ENCODE data around the gene ITIH1.
A peak's percentile ranks its signal among the peaks of the same experiment; 100 is the strongest.
"Not testable (repeated sequence)": the region's sequence is repeated elsewhere in the genome, so short reads cannot be mapped to it uniquely, and the experiment has no call there.

ITIH1 gene

GRCh38 chr3:52769786-52770455 lies 7.5 kb upstream of the ITIH1 start:
- peaks cover 24% of the 10 kb centered on the region for H3K36me3 Mint-ChIP-seq (ENCODE audit: insufficient read depth)
- no peak for ATAC-seq (replicated peaks)
- no peaks in the 10 kb centered on the region for H3K27me3 Mint-ChIP-seq
- H3K27ac Mint-ChIP-seq, result peak overlapping the region; percentile 1 to 96
- no peak for DNase-seq
- H3K9me3 Mint-ChIP-seq, result no peaks in the 10 kb centered on the region
- peak overlapping the region; percentile 70 to 85 for H3K4me3 Mint-ChIP-seq
- peaks cover 18 to 21% of the 10 kb centered on the region in 2 donors for H3K4me1 Mint-ChIP-seq (ENCODE audit: low read depth in 2 of 2)

- peak; percentile 64 to 73 (median 73) for DNase-seq
- peaks cover 18% of the 10 kb centered on the region for H3K36me3 Mint-ChIP-seq (ENCODE audit: insufficient read depth)
These were observed 6.7 kb upstream of the ITIH1 start, which contains the start of gene NEK4 for GRCh38 chr3:52770496-52771333. Gene NEK4, minus strand, starts transcription at chr3:52770940. Its CDS starts 194 bp downstream, at chr3:52770746.

GRCh38 chr3:52771334-52771681 lies 6.1 kb upstream of the ITIH1 start:
- Mint-ChIP-seq H3K27me3 (no peaks in the 10 kb centered on the region), H3K4me3 (peak overlapping the region; percentile 70 to 85), H3K36me3 (ENCODE audit: insufficient read depth) (peaks cover 17% of the 10 kb centered on the region)

More at GRCh38 chr3:52770496-52771333, 6.7 kb upstream of the ITIH1 start, which contains the start of gene NEK4:
- H3K4me1 Mint-ChIP-seq (ENCODE audit: low read depth in 2 of 2), result peaks cover 18 to 21% of the 10 kb centered on the region in 2 donors
- peak within 1 kb of the TSS; percentile 91 to 96 for H3K27ac Mint-ChIP-seq
- H3K9me3 Mint-ChIP-seq, result no peaks in the 10 kb centered on the region
- H3K27me3 Mint-ChIP-seq, result no peaks in the 10 kb centered on the region
- peak; percentile 92 for ATAC-seq (replicated peaks)
- peak within 1 kb of the TSS; percentile 70 to 85 for H3K4me3 Mint-ChIP-seq

GRCh38 chr3:52771702-52772101 lies 5.7 kb upstream of the ITIH1 start:
- peaks cover 14% of the 10 kb centered on the region for H3K36me3 Mint-ChIP-seq (ENCODE audit: insufficient read depth)
- ATAC-seq (replicated peaks) (no peak), DNase-seq (no peak)
- no peaks in the 10 kb centered on the region for H3K27me3 Mint-ChIP-seq
- H3K27ac Mint-ChIP-seq, result peak overlapping the region; percentile 91 to 96
- peak overlapping the region; percentile 70 to 85 for H3K4me3 Mint-ChIP-seq
- no peaks in the 10 kb centered on the region for H3K9me3 Mint-ChIP-seq
- peaks cover 18 to 21% of the 10 kb centered on the region in 2 donors for H3K4me1 Mint-ChIP-seq (ENCODE audit: low read depth in 2 of 2)

More at GRCh38 chr3:52771334-52771681, 6.1 kb upstream of the ITIH1 start:
- DNase-seq, result no peak
- peak overlapping the region; percentile 91 to 96 for H3K27ac Mint-ChIP-seq
- H3K4me1 Mint-ChIP-seq (ENCODE audit: low read depth in 2 of 2), result peaks cover 18 to 21% of the 10 kb centered on the region in 2 donors
- H3K9me3 Mint-ChIP-seq, result no peaks in the 10 kb centered on the region
- ATAC-seq (replicated peaks), result peak; percentile 13

- Mint-ChIP-seq H3K36me3 (ENCODE audit: insufficient read depth) (peaks cover 3% of the 10 kb centered on the region), H3K27ac (peak overlapping the region in 1 of 2 donors; percentile 42), H3K4me1 (ENCODE audit: low read depth in 2 of 2) (peaks cover 18 to 21% of the 10 kb centered on the region in 2 donors), H3K4me3 (no peak overlapping the region), H3K9me3 (no peaks in the 10 kb centered on the region), H3K27me3 (peaks cover 0 to 7% of the 10 kb centered on the region in 2 donors)
- ATAC-seq (replicated peaks) (no peak), DNase-seq (no peak)
These were observed 3.9 kb upstream of the ITIH1 start for GRCh38 chr3:52773361-52774065.

GRCh38 chr3:52774066-52774713 lies 3.2 kb upstream of the ITIH1 start:
- Mint-ChIP-seq H3K9me3 (no peaks in the 10 kb centered on the region), H3K36me3 (ENCODE audit: insufficient read depth) (peaks cover 3% of the 10 kb centered on the region), H3K27ac (peak overlapping the region in 1 of 2 donors; percentile 42), H3K4me3 (no peak overlapping the region), H3K27me3 (peaks cover 0 to 10% of the 10 kb centered on the region in 2 donors), H3K4me1 (ENCODE audit: low read depth in 2 of 2) (peaks cover 17 to 21% of the 10 kb centered on the region in 2 donors)
- ATAC-seq (replicated peaks) (no peak), DNase-seq (no peak)

GRCh38 chr3:52774901-52775864 lies 2.2 kb upstream of the ITIH1 start:
- no peaks in the 10 kb centered on the region for H3K9me3 Mint-ChIP-seq
- DNase-seq, result no peak
- ATAC-seq (replicated peaks), result no peak
- no peak overlapping the region for H3K4me3 Mint-ChIP-seq
- H3K27me3 Mint-ChIP-seq, result peaks cover 0 to 10% of the 10 kb centered on the region in 2 donors
- H3K4me1 Mint-ChIP-seq (ENCODE audit: low read depth in 2 of 2), result peaks cover 8 to 11% of the 10 kb centered on the region in 2 donors
- peaks cover 3% of the 10 kb centered on the region for H3K36me3 Mint-ChIP-seq (ENCODE audit: insufficient read depth)
- no peak overlapping the region for H3K27ac Mint-ChIP-seq

GRCh38 chr3:52775877-52776276 lies 1.5 kb upstream of the ITIH1 start:
- no peaks in the 10 kb centered on the region for H3K9me3 Mint-ChIP-seq
- DNase-seq, result no peak
- H3K27ac Mint-ChIP-seq, result peak overlapping the region in 1 of 2 donors; percentile 67
- no peak for ATAC-seq (replicated peaks)
- H3K36me3 Mint-ChIP-seq (ENCODE audit: insufficient read depth), result peaks cover 3% of the 10 kb centered on the region
- no peak overlapping the region for H3K4me3 Mint-ChIP-seq
- H3K4me1 Mint-ChIP-seq (ENCODE audit: low read depth in 2 of 2), result peaks cover 8 to 10% of the 10 kb centered on the region in 2 donors
- H3K27me3 Mint-ChIP-seq, result peaks cover 0 to 10% of the 10 kb centered on the region in 2 donors

- H3K4me3 Mint-ChIP-seq, result not testable (repeated sequence)
These were observed 913 bp upstream of the ITIH1 start for GRCh38 chr3:52776486-52776885.

GRCh38 chr3:52777959-52778805 lies 783 bp downstream of the ITIH1 start:
- DNase-seq, result no peak
- H3K9me3 Mint-ChIP-seq, result no peaks in the 10 kb centered on the region
- H3K27me3 Mint-ChIP-seq, result peaks cover 0 to 25% of the 10 kb centered on the region in 2 donors
- peaks cover 0 to 5% of the 10 kb centered on the region in 2 donors for H3K4me1 Mint-ChIP-seq (ENCODE audit: low read depth in 2 of 2)
- no peak overlapping the region for H3K4me3 Mint-ChIP-seq
- H3K27ac Mint-ChIP-seq, result no peak overlapping the region
- peaks cover 4% of the 10 kb centered on the region for H3K36me3 Mint-ChIP-seq (ENCODE audit: insufficient read depth)
- ATAC-seq (replicated peaks), result no peak

More at GRCh38 chr3:52776486-52776885, 913 bp upstream of the ITIH1 start:
- H3K9me3 Mint-ChIP-seq; ATAC-seq (replicated peaks); H3K27me3 Mint-ChIP-seq; DNase-seq; H3K4me1 Mint-ChIP-seq (ENCODE audit: low read depth in 2 of 2); H3K36me3 Mint-ChIP-seq (ENCODE audit: insufficient read depth): not testable (repeated sequence)
- H3K27ac Mint-ChIP-seq, result peak overlapping the region in 1 of 2 donors; percentile 67

- H3K9me3 Mint-ChIP-seq, result no peaks in the 10 kb centered on the region
- ATAC-seq (replicated peaks) (peak; percentile 59), DNase-seq (no peak)
- H3K36me3 Mint-ChIP-seq (ENCODE audit: insufficient read depth), result peaks cover 4% of the 10 kb centered on the region
- H3K4me3 Mint-ChIP-seq, result no peak overlapping the region
- peaks cover 0 to 5% of the 10 kb centered on the region in 2 donors for H3K4me1 Mint-ChIP-seq (ENCODE audit: low read depth in 2 of 2)
- peaks cover 6 to 34% of the 10 kb centered on the region in 2 donors for H3K27me3 Mint-ChIP-seq
- H3K27ac Mint-ChIP-seq, result no peak overlapping the region
These were observed 1.8 kb downstream of the ITIH1 start for GRCh38 chr3:52779011-52779836.

All from effector memory CD8-positive, alpha-beta T cell (primary cell).